Measurements from ENCODE around the gene OLA1. TPM values are rescaled to one million over a fixed set of nuclear protein-coding genes. Genes with fewer than 3 reads are reported as not detected.

Gene OLA1
- total RNA-seq, 2 experiments from 2014 or later = 63.5 to 64.6 TPM

- no peak overlapping the region for H3K4me3 Mint-ChIP-seq
- POLR2A ChIA-PET = no interaction called here
- CTCF ChIA-PET = interaction anchor here (1.7 kb wide), 1 partner anchor 9 kb away, joined by 4 read pairs; no protein-coding TSS in a partner anchor
- H3K27ac Mint-ChIP-seq = no peak overlapping the region
- H3K4me1 Mint-ChIP-seq = peaks cover 6% of the 10 kb centered on the region
- H3K9me3 Mint-ChIP-seq = no peaks in the 10 kb centered on the region
- peaks cover 12% of the 10 kb centered on the region for H3K36me3 Mint-ChIP-seq (ENCODE audit: low read depth)
- no peak for DNase-seq
- H3K27me3 Mint-ChIP-seq = no peaks in the 10 kb centered on the region
Observed at GRCh38 chr2:174120346-174120745, 128.0 kb downstream of the OLA1 start.

GRCh38 chr2:174117951-174118930 is 130.1 kb downstream of the OLA1 start:
- DNase-seq = no peak
- Mint-ChIP-seq H3K27me3 (no peaks in the 10 kb centered on the region), H3K4me3 (no peak overlapping the region), H3K27ac (no peak overlapping the region), H3K9me3 (no peaks in the 10 kb centered on the region), H3K4me1 (peaks cover 4% of the 10 kb centered on the region), H3K36me3 (ENCODE audit: low read depth) (peaks cover 12% of the 10 kb centered on the region)
- ChIA-PET CTCF (no interaction called here), POLR2A (no interaction called here)

GRCh38 chr2:174112073-174112472 is 136.3 kb downstream of the OLA1 start:
- H3K36me3 Mint-ChIP-seq (ENCODE audit: low read depth) = peaks cover 3% of the 10 kb centered on the region
- H3K4me1 Mint-ChIP-seq = no peaks in the 10 kb centered on the region
- no peaks in the 10 kb centered on the region for H3K27me3 Mint-ChIP-seq
- DNase-seq = no peak
- no peak overlapping the region for H3K27ac Mint-ChIP-seq
- no peaks in the 10 kb centered on the region for H3K9me3 Mint-ChIP-seq
- ChIA-PET POLR2A (no interaction called here), CTCF (no interaction called here)
- no peak overlapping the region for H3K4me3 Mint-ChIP-seq

GRCh38 chr2:174108579-174108978 is 139.8 kb downstream of the OLA1 start:
- ChIA-PET CTCF (no interaction called here), POLR2A (no interaction called here)
- Mint-ChIP-seq H3K27ac (no peak overlapping the region), H3K36me3 (ENCODE audit: low read depth) (no peaks in the 10 kb centered on the region), H3K27me3 (no peaks in the 10 kb centered on the region), H3K9me3 (no peaks in the 10 kb centered on the region), H3K4me1 (no peaks in the 10 kb centered on the region), H3K4me3 (no peak overlapping the region)
- DNase-seq = no peak

- no peaks in the 10 kb centered on the region for H3K27me3 Mint-ChIP-seq
- ChIA-PET CTCF (no interaction called here), POLR2A (no interaction called here)
- no peaks in the 10 kb centered on the region for H3K9me3 Mint-ChIP-seq
- H3K4me1 Mint-ChIP-seq = no peaks in the 10 kb centered on the region
- DNase-seq = no peak
- no peak overlapping the region for H3K4me3 Mint-ChIP-seq
- no peaks in the 10 kb centered on the region for H3K36me3 Mint-ChIP-seq (ENCODE audit: low read depth)
- no peak overlapping the region for H3K27ac Mint-ChIP-seq
Observed at GRCh38 chr2:174106736-174107135, 141.6 kb downstream of the OLA1 start.

GRCh38 chr2:174094542-174094941 is 153.8 kb downstream of the OLA1 start:
- Mint-ChIP-seq H3K27me3 (no peaks in the 10 kb centered on the region), H3K9me3 (no peaks in the 10 kb centered on the region), H3K36me3 (ENCODE audit: low read depth) (peaks cover 3% of the 10 kb centered on the region), H3K27ac (no peak overlapping the region), H3K4me1 (peaks cover 2% of the 10 kb centered on the region), H3K4me3 (no peak overlapping the region)
- CTCF ChIA-PET = no interaction called here
- DNase-seq = no peak
- POLR2A ChIA-PET = no interaction called here

- DNase-seq = no peak
- H3K27me3 Mint-ChIP-seq = no peaks in the 10 kb centered on the region
- no peaks in the 10 kb centered on the region for H3K9me3 Mint-ChIP-seq
- ChIA-PET CTCF (interaction anchor here (0.6 kb wide), 1 partner anchor 194 kb away, joined by 3 read pairs; no protein-coding TSS in a partner anchor), POLR2A (no interaction called here)
- H3K36me3 Mint-ChIP-seq (ENCODE audit: low read depth) = peaks cover 8% of the 10 kb centered on the region
- no peak overlapping the region for H3K27ac Mint-ChIP-seq
- H3K4me3 Mint-ChIP-seq = no peak overlapping the region
- H3K4me1 Mint-ChIP-seq = peaks cover 2% of the 10 kb centered on the region
Observed at GRCh38 chr2:174090476-174090875, 157.9 kb downstream of the OLA1 start.

GRCh38 chr2:174088706-174089460 is 159.4 kb downstream of the OLA1 start:
- POLR2A ChIA-PET = no interaction called here
- H3K27ac Mint-ChIP-seq = no peak overlapping the region
- CTCF ChIA-PET = interaction anchor here (1.3 kb wide), 1 partner anchor 12 kb away, joined by 5 read pairs; no protein-coding TSS in a partner anchor

GRCh38 chr2:174086708-174087107 is 161.6 kb downstream of the OLA1 start:
- no peak overlapping the region for H3K4me3 Mint-ChIP-seq
- DNase-seq = no peak
- H3K36me3 Mint-ChIP-seq (ENCODE audit: low read depth) = peaks cover 5% of the 10 kb centered on the region
- POLR2A ChIA-PET = no interaction called here
- H3K4me1 Mint-ChIP-seq = no peaks in the 10 kb centered on the region
- H3K27ac Mint-ChIP-seq = no peak overlapping the region
- no peaks in the 10 kb centered on the region for H3K27me3 Mint-ChIP-seq
- no peaks in the 10 kb centered on the region for H3K9me3 Mint-ChIP-seq
- CTCF ChIA-PET = no interaction called here

More at GRCh38 chr2:174088706-174089460, 159.4 kb downstream of the OLA1 start:
- peaks cover 5% of the 10 kb centered on the region for H3K36me3 Mint-ChIP-seq (ENCODE audit: low read depth)
- H3K4me3 Mint-ChIP-seq = no peak overlapping the region
- H3K27me3 Mint-ChIP-seq = no peaks in the 10 kb centered on the region
- H3K9me3 Mint-ChIP-seq = no peaks in the 10 kb centered on the region
- no peak for DNase-seq
- no peaks in the 10 kb centered on the region for H3K4me1 Mint-ChIP-seq

- Mint-ChIP-seq H3K27me3 (no peaks in the 10 kb centered on the region), H3K27ac (no peak overlapping the region), H3K36me3 (ENCODE audit: low read depth) (peaks cover 5% of the 10 kb centered on the region), H3K4me3 (no peak overlapping the region), H3K9me3 (no peaks in the 10 kb centered on the region), H3K4me1 (no peaks in the 10 kb centered on the region)
- ChIA-PET POLR2A (no interaction called here), CTCF (no interaction called here)
- DNase-seq = no peak
Observed at GRCh38 chr2:174085781-174086180, 162.6 kb downstream of the OLA1 start.

- Mint-ChIP-seq H3K9me3 (no peaks in the 10 kb centered on the region), H3K27me3 (no peaks in the 10 kb centered on the region), H3K36me3 (ENCODE audit: low read depth) (peaks cover 2% of the 10 kb centered on the region), H3K27ac (no peak overlapping the region), H3K4me1 (no peaks in the 10 kb centered on the region), H3K4me3 (no peak overlapping the region)
- DNase-seq = no peak
- POLR2A ChIA-PET = no interaction called here
- CTCF ChIA-PET = no interaction called here
Observed at GRCh38 chr2:174083843-174084458, 164.4 kb downstream of the OLA1 start.

GRCh38 chr2:174080672-174081121 is 167.6 kb downstream of the OLA1 start:
- POLR2A ChIA-PET = no interaction called here
- no peaks in the 10 kb centered on the region for H3K9me3 Mint-ChIP-seq
- CTCF ChIA-PET = no interaction called here

GRCh38 chr2:174078275-174078674 is 170.1 kb downstream of the OLA1 start:
- Mint-ChIP-seq H3K36me3 (ENCODE audit: low read depth) (peaks cover 14% of the 10 kb centered on the region), H3K27ac (no peak overlapping the region), H3K4me3 (no peak overlapping the region), H3K9me3 (no peaks in the 10 kb centered on the region), H3K27me3 (no peaks in the 10 kb centered on the region), H3K4me1 (no peaks in the 10 kb centered on the region)
- ChIA-PET POLR2A (no interaction called here), CTCF (interaction anchor here (1.0 kb wide), 1 partner anchor 20 kb away, joined by 3 read pairs; no protein-coding TSS in a partner anchor)
- DNase-seq = no peak

More at GRCh38 chr2:174080672-174081121, 167.6 kb downstream of the OLA1 start:
- DNase-seq = no peak
- Mint-ChIP-seq H3K27me3 (no peaks in the 10 kb centered on the region), H3K27ac (no peak overlapping the region), H3K4me1 (no peaks in the 10 kb centered on the region), H3K4me3 (no peak overlapping the region), H3K36me3 (ENCODE audit: low read depth) (peaks cover 3% of the 10 kb centered on the region)

Data from activated CD4-positive, alpha-beta memory T cell treated with anti-CD3 and anti-CD28 coated beads, Interleukin-2, amount 10 ng/mL, durations not matched to agents 7 days and 5 days (primary cell).